Mesothelial cell of epicardium (in vitro differentiated cells): ENCODE data around the gene VWF. TPM values are rescaled to one million over a fixed set of nuclear protein-coding genes. Genes with fewer than 3 reads are reported as not detected.
A peak's percentile ranks its signal among the peaks of the same experiment; 100 is the strongest.

Source experiments
- DNase-seq, 2 experiments: peaks; one replicate each; pipeline ENCODE4 v3.0.0; 2021; ENCODE audit warnings: low spot score in 2 of 2; ENCODE audit not compliant: unreplicated experiment in 2 of 2
- H3K27ac Mint-ChIP-seq: 2 replicates; pipeline ENCODE4 v1.8.0; 2021; ENCODE audit warnings: mixed read lengths
- H3K27me3 Mint-ChIP-seq: 2 replicates; pipeline ENCODE4 v1.8.0; 2021; ENCODE audit warnings: low read depth, mixed read lengths
- H3K36me3 Mint-ChIP-seq: 2 replicates; pipeline ENCODE4 v1.8.0; 2021; ENCODE audit warnings: mixed read lengths
- H3K4me1 Mint-ChIP-seq: 2 replicates; pipeline ENCODE4 v1.8.0; 2021; ENCODE audit warnings: mixed read lengths
- H3K4me3 Mint-ChIP-seq: 2 replicates; pipeline ENCODE4 v1.8.0; 2021; ENCODE audit warnings: mild to moderate bottlenecking, moderate library complexity, mixed read lengths
- H3K9me3 Mint-ChIP-seq: 2 replicates; pipeline ENCODE4 v1.8.0; 2021; ENCODE audit warnings: mixed read lengths
- total RNA-seq: library from RNA; stranded (reverse); gene quantifications from 3 replicates; pipeline ENCODE4 v1.2.1, GENCODE V29; 2021
- TF ChIP-seq, protein P1 (sequence below): fragments of 200-600 bp; sonication (generic); IDR thresholded peaks from one replicate; pipeline ENCODE4 v1.5.0; 2021; ENCODE audit warnings: antibody characterized with exemption; ENCODE audit not compliant: unreplicated experiment

The VWF gene
- total RNA-seq, 1 donor from 2014 or later: 0.31 TPM

DNA sequence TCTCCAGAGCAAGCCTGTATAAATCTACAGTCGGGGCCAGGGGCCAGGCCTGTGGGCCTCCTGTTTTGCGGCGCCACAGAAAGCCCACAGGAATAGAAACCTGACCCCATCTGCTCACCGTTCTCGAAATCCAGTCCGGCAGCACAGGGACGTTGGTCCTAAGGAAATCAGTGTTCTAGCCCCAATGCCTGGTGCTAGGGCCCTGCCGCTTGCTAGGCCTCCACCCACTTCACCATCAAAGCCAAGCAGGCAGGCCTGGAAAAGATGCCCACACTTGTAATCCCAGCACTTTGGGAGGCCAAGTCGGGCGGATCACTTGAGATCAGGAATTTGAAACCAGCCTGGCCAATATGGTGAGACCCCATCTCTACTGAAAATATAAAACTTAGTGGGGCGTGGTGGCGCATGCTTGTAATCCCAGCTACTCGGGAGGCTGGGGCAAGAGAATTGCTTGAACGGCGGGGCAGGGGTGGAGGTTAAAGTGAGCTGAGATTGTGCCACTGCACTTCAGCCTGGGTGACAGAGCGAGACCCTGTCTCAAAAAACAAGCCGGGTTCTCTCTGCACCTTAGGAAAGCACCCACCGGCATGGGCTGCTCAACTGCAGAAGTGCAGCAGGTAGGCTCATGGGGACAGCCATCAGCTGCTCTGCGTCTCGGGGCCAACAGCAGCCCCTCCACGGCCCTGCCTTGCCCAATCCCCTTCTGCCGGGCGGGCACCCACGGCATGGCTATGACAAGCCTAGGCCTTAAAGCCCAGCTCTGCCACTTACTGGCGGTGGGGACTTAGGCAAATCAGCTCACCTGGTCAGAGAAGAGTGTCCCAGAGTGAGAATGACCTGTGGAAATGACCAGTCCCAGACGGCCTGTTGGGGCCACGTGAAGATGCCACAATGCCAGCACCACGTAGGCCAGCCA lies 47.4 kb downstream of the VWF start:
- no peak for DNase-seq
- no peak overlapping the region for H3K4me3 Mint-ChIP-seq
- TF ChIP-seq, protein P1, sequence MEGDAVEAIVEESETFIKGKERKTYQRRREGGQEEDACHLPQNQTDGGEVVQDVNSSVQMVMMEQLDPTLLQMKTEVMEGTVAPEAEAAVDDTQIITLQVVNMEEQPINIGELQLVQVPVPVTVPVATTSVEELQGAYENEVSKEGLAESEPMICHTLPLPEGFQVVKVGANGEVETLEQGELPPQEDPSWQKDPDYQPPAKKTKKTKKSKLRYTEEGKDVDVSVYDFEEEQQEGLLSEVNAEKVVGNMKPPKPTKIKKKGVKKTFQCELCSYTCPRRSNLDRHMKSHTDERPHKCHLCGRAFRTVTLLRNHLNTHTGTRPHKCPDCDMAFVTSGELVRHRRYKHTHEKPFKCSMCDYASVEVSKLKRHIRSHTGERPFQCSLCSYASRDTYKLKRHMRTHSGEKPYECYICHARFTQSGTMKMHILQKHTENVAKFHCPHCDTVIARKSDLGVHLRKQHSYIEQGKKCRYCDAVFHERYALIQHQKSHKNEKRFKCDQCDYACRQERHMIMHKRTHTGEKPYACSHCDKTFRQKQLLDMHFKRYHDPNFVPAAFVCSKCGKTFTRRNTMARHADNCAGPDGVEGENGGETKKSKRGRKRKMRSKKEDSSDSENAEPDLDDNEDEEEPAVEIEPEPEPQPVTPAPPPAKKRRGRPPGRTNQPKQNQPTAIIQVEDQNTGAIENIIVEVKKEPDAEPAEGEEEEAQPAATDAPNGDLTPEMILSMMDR: no peak
- peaks cover 16% of the 10 kb centered on the region for H3K4me1 Mint-ChIP-seq
- no peaks in the 10 kb centered on the region for H3K9me3 Mint-ChIP-seq
- H3K27me3 Mint-ChIP-seq: peaks cover 7% of the 10 kb centered on the region
- H3K36me3 Mint-ChIP-seq: no peaks in the 10 kb centered on the region
- no peak overlapping the region for H3K27ac Mint-ChIP-seq

DNA sequence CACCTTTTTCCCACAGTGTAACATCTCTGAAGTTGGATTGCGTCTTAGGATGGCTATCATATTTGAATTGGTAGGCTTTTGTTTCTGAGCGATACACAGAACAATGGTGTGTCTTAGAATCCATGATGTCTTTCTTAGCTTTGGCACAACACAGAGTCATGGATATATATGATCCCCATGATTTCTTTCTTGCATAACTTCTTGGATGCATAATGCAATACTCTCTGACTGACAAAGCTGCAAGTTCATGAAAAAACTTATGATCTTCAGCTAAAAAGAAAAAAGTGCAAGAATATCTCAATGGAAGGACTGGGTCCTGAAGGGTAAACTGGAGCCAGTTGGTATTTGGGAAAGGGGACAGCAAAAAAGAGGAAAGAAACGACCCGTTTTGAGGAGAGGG lies 48.1 kb downstream of the VWF start:
- no peaks in the 10 kb centered on the region for H3K9me3 Mint-ChIP-seq
- TF ChIP-seq, protein P1: no peak
- H3K4me3 Mint-ChIP-seq: no peak overlapping the region
- no peaks in the 10 kb centered on the region for H3K36me3 Mint-ChIP-seq
- peaks cover 7% of the 10 kb centered on the region for H3K27me3 Mint-ChIP-seq
- H3K27ac Mint-ChIP-seq: no peak overlapping the region
- no peak for DNase-seq
- peaks cover 16% of the 10 kb centered on the region for H3K4me1 Mint-ChIP-seq

DNA sequence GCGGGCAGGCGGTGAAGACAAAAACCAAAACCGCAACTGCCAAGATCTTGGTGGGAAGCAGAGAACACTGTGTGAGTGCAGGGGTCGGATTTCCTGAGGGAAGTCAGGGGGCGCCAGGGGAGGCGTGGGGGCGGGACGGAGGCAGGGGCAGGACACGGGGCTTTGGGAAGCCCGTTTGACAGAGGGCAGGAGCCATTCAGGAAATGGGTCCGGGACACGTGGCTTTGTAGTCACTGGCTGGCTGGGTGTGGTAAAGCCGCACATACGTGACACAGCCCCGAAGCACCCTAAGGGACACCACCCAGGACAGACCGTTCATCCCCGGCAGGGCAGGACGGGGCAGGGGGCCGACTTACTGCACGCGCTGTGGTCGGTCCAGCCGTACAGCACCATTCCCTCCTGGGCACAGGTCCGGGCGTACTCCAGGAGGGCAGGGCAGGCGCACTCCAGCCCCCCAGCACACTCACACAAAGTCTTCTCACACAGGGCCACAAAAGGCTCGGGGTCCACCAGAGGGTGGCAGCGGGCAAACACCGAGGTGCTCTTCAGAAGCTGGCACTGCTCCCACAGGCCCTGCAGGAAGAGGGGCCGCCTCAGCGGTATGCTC lies 49.4 kb downstream of the VWF start:
- Mint-ChIP-seq H3K27ac (no peak overlapping the region), H3K36me3 (no peaks in the 10 kb centered on the region), H3K9me3 (no peaks in the 10 kb centered on the region), H3K27me3 (peaks cover 7% of the 10 kb centered on the region), H3K4me1 (peaks cover 16% of the 10 kb centered on the region), H3K4me3 (peak overlapping the region; percentile 27)
- TF ChIP-seq, protein P1: no peak
- no peak for DNase-seq

DNA sequence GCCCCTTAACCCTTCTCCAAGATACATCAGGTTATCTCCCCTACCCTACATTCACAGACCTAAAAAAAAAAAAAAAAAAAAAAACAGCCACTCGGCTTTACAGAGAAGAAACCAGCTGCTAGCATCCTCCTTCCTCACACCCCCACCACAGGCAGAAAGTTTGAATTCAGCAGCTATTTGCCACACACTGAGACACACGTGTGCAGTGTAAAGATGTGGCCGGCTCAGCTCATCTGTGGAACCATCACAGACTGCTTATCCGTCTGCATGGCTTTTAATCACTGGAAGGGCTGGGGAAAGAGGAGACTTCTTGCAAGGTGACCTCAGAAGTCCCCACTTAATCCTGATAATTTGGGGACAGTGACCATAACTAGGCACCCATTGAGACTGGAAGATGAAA lies 50.0 kb downstream of the VWF start:
- no peaks in the 10 kb centered on the region for H3K36me3 Mint-ChIP-seq
- no peak overlapping the region for H3K27ac Mint-ChIP-seq
- H3K4me1 Mint-ChIP-seq: peaks cover 20% of the 10 kb centered on the region
- no peak overlapping the region for H3K4me3 Mint-ChIP-seq
- no peaks in the 10 kb centered on the region for H3K9me3 Mint-ChIP-seq
- TF ChIP-seq, protein P1: no peak
- no peak for DNase-seq
- peaks cover 7% of the 10 kb centered on the region for H3K27me3 Mint-ChIP-seq

DNA sequence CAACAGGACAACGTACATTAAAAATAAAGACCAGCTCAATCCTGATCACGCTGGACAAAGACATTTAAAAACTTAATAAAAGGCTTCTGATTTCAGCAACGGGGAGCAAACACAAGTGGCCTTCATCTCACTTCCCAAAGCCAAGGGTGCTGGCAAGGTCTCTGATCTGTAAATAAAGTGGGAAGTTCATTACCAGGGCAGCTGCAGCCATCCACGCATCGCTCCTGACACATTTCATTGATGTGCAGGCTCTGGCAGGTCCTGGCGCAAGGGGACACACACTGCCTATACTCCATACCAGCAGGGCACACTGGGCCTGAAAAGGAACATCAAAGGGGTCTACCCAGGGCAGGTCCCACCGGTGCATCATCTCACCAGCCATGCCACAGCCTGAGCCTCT lies 51.0 kb downstream of the VWF start:
- H3K27me3 Mint-ChIP-seq: peaks cover 7% of the 10 kb centered on the region
- no peaks in the 10 kb centered on the region for H3K36me3 Mint-ChIP-seq
- no peak overlapping the region for H3K27ac Mint-ChIP-seq
- no peaks in the 10 kb centered on the region for H3K9me3 Mint-ChIP-seq
- DNase-seq: no peak
- no peak overlapping the region for H3K4me3 Mint-ChIP-seq
- TF ChIP-seq, protein P1: no peak
- H3K4me1 Mint-ChIP-seq: peaks cover 22% of the 10 kb centered on the region
